ENCODE results near the gene DPH2.
A peak's percentile ranks its signal among the peaks of the same experiment; 100 is the strongest.

GRCh38 chr1:43995984-43996732 is 26.3 kb downstream of the DPH2 start:
- TF ChIP-seq SIN3A (IDR thresholded peaks at IDR 0.05; ENCODE audit: borderline replicate concordance, low read depth, low read length) = no peak
- no peak for TF ChIP-seq CTCF (IDR thresholded peaks at IDR 0.05)
- TF ChIP-seq RAD21 (IDR thresholded peaks at IDR 0.05; ENCODE audit: low read length) = no peak
- peak in 1 of 2 experiments; percentile 71; a peak in 1 of 4 replicates for TF ChIP-seq EP300 (IDR thresholded peaks at IDR 0.05; ENCODE audit: borderline replicate concordance in 1 of 2, low read depth in 1 of 2, low read length in 1 of 2)
- TF ChIP-seq USF2 (IDR thresholded peaks at IDR 0.05; ENCODE audit: borderline replicate concordance, low read depth, low read length) = no peak

Data from SK-N-SH (cell line).